ENCODE results near the gene CCM2L. TPM values are rescaled to one million over a fixed set of nuclear protein-coding genes. Genes with fewer than 3 reads are reported as not detected.

CCM2L gene
- total and polyA plus RNA-seq, 2 of the 8 experiments (the other 6 are each of a cell fraction or from before 2014, with no cell fraction given): 5.5 to 15.8 TPM

GRCh38 chr20:32037929-32038328 is 27.7 kb downstream of the CCM2L start:
- H2BK5ac ChIP-seq (ENCODE audit: low read depth, low read length): no peak overlapping the region
- no peak overlapping the region; the same call in 1 of the 2 replicates for H2BK15ac ChIP-seq (ENCODE audit: low read length)
- peaks cover 2% of the 10 kb centered on the region; the same call in 1 of the 2 replicates for H3K23me2 ChIP-seq (ENCODE audit: low read depth, low read length)
- H3K56ac ChIP-seq (replicated peaks; ENCODE audit: insufficient read length, low read depth, low read length): no peak overlapping the region
- H3K14ac ChIP-seq (ENCODE audit: insufficient read length): no peak overlapping the region
- no peak overlapping the region for H2BK120ac ChIP-seq (replicated peaks; ENCODE audit: low read depth, low read length)
- no peaks in the 10 kb centered on the region for H3K9me3 ChIP-seq (ENCODE audit: insufficient read depth in 2 of 2, low read depth in 1 of 2, low read length in 1 of 2)
- H3K18ac ChIP-seq (ENCODE audit: extremely low read depth, low read length): no peak overlapping the region
- no peaks in the 10 kb centered on the region for H4K20me1 ChIP-seq (replicated peaks in 1 of 2; ENCODE audit: control insufficient read depth in 1 of 2, insufficient read depth in 2 of 2, low read length in 2 of 2)
- H3K27me3 ChIP-seq (replicated peaks in 1 of 4; ENCODE audit: control insufficient read depth in 3 of 4, extremely low read depth in 1 of 4, insufficient read depth in 3 of 4, low read length in 3 of 4): no peaks in the 10 kb centered on the region; a peak in 1 of 7 replicates
- FAIRE-seq (no peak), DNase-seq (ENCODE audit: low read depth in 1 of 2, low spot score in 2 of 2) (no peak)
- H2AFZ ChIP-seq (ENCODE audit: low read length): no peak overlapping the region
- no peak overlapping the region for H3K4me3 ChIP-seq (ENCODE audit: extremely low read depth in 1 of 4, insufficient read depth in 2 of 4, low read depth in 3 of 4, low read length in 4 of 4)
- H3K36me3 ChIP-seq (ENCODE audit: control insufficient read depth in 2 of 4, insufficient read depth in 4 of 4, low read length in 3 of 4): no peaks in the 10 kb centered on the region
- no peak overlapping the region for H3K4me2 ChIP-seq (ENCODE audit: insufficient read depth in 1 of 2, low read depth in 2 of 2, low read length in 2 of 2)
- 88% methylated on average over 4 of the region's 4 CpGs; no CpG with 5 or more reads in 1 of the 2 experiments for WGBS, 2 experiments (ENCODE audit: extremely low coverage in 1 of 2, insufficient coverage in 1 of 2, insufficient read length in 1 of 2, insufficient replicate concordance in 2 of 2, low coverage in 1 of 2, low lambda C conversion rate in 2 of 2, missing lambda C conversion rate in 1 of 2)
- H4K8ac ChIP-seq (ENCODE audit: extremely low read depth, insufficient read depth, low read length): no peak overlapping the region
- no peak overlapping the region for H3K4ac ChIP-seq (replicated peaks; ENCODE audit: insufficient read length, low read depth, low read length)
- no peak overlapping the region for H2AK5ac ChIP-seq (ENCODE audit: low read depth, low read length)
- H3K9ac ChIP-seq (replicated peaks in 1 of 4; ENCODE audit: extremely low read depth in 1 of 4, low read depth in 3 of 4, low read length in 3 of 4): no peak overlapping the region
- H2BK20ac ChIP-seq (ENCODE audit: low read length): no peak overlapping the region
- H3K27ac ChIP-seq (ENCODE audit: low read depth, low read length): no peak overlapping the region
- peaks cover 0 to 8% (median 1%) of the 10 kb centered on the region in 4 experiments; a peak in 5 of 7 replicates for H3K4me1 ChIP-seq (replicated peaks in 1 of 4; ENCODE audit: control insufficient read depth in 3 of 4, insufficient read depth in 4 of 4, low read length in 3 of 4)
- TF ChIP-seq ZNF274 (IDR thresholded peaks at IDR 0.05; ENCODE audit: borderline replicate concordance, extremely low read depth, low read length) (no peak), BACH1 (IDR thresholded peaks at IDR 0.05; ENCODE audit: low read length) (no peak), NRF1 (IDR thresholded peaks at IDR 0.05; ENCODE audit: low read depth, low read length) (no peak), FOSL1 (IDR thresholded peaks at IDR 0.05; ENCODE audit: insufficient read depth, low read depth, low read length) (no peak)
- ChIA-PET CTCF (ENCODE audit: partially characterized antibody) (interaction anchor here (10.4 kb wide), 1 partner anchor 53 kb away, joined by 176 read pairs; no protein-coding TSS in a partner anchor), POLR2A (ENCODE audit: partially characterized antibody) (interaction anchor here (0.6 to 1.2 kb wide), 2 partner anchors 22 to 138 kb away, joined by 3 to 4 read pairs; no protein-coding TSS in a partner anchor)
- H3K23ac ChIP-seq (ENCODE audit: insufficient read length): no peak overlapping the region
- no peak overlapping the region for H4K91ac ChIP-seq (replicated peaks; ENCODE audit: insufficient read length, low read length)
- no peak overlapping the region for H2BK12ac ChIP-seq (ENCODE audit: low read depth, low read length)
- no peak overlapping the region for H4K5ac ChIP-seq (ENCODE audit: insufficient read length, low read depth, low read length)
- no peaks in the 10 kb centered on the region for H3K79me1 ChIP-seq (ENCODE audit: low read depth, low read length)
- H3K79me2 ChIP-seq (ENCODE audit: control insufficient read depth in 1 of 2, insufficient read depth in 2 of 2, low read length in 2 of 2): no peaks in the 10 kb centered on the region
